LNCaP clone FGC (cell line): ENCODE data around the gene SELENBP1.

ENCODE experiments used
- DNase-seq: peaks from one replicate; pipeline ENCODE4 v3.0.0-alpha.2; 2011; ENCODE audit warnings: low read depth
- H3K4me3 ChIP-seq: 2 replicates; pipeline ENCODE4 v1.5.1; 2011; ENCODE audit warnings: mild to moderate bottlenecking, low read depth, low read length, control low read depth
- TF ChIP-seq, protein P1 (sequence below): IDR thresholded peaks from 2 replicates; pipeline ENCODE4 v1.5.1; 2012; ENCODE audit warnings: mild to moderate bottlenecking; ENCODE audit not compliant: control insufficient read depth, insufficient read depth; ENCODE audit errors: extremely low read depth

The SELENBP1 gene

DNA sequence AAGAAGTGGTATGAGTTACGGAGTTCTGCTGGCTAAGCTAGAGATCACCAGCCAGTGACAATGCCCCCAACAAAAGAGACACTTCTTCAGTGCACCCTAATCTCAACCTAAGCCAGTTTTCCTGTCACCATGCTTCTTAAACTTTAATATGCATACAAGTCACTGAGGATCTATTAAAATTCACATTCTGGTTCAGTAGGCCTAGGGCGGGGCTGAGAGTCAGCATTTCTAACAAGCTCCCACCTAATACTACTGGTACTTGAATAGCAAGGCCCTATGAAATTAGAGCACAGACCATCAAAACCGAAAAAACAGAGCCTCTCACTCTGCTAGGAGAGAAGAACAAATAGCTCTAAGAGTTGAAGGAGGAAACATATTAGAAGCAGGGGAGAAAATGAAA is 34.8 kb upstream of the SELENBP1 start:
- DNase-seq: no peak
- TF ChIP-seq, protein P1, sequence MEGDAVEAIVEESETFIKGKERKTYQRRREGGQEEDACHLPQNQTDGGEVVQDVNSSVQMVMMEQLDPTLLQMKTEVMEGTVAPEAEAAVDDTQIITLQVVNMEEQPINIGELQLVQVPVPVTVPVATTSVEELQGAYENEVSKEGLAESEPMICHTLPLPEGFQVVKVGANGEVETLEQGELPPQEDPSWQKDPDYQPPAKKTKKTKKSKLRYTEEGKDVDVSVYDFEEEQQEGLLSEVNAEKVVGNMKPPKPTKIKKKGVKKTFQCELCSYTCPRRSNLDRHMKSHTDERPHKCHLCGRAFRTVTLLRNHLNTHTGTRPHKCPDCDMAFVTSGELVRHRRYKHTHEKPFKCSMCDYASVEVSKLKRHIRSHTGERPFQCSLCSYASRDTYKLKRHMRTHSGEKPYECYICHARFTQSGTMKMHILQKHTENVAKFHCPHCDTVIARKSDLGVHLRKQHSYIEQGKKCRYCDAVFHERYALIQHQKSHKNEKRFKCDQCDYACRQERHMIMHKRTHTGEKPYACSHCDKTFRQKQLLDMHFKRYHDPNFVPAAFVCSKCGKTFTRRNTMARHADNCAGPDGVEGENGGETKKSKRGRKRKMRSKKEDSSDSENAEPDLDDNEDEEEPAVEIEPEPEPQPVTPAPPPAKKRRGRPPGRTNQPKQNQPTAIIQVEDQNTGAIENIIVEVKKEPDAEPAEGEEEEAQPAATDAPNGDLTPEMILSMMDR: no peak
- H3K4me3 ChIP-seq: no peak overlapping the region

DNA sequence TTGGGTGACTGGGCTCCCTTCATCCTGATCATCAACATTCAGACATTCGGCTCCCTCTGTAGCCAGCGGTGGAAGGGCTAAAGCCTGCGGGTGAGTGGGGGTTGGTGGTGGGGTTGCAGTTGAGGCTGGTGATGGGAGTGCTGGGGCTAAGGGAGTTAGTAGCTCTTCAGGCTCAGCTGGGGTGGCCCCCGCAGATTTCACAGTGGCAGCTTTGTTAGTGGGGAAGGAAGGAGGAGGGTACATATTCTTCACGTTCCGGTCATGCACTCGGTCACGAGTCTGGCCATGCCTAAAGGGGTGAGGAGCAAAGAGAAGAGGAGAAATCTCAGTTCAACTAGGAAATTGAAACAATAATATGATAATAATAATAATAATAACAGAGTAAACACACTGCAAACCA is 33.7 kb upstream of the SELENBP1 start:
- no peak for DNase-seq
- TF ChIP-seq, protein P1: no peak
- H3K4me3 ChIP-seq: no peak overlapping the region

DNA sequence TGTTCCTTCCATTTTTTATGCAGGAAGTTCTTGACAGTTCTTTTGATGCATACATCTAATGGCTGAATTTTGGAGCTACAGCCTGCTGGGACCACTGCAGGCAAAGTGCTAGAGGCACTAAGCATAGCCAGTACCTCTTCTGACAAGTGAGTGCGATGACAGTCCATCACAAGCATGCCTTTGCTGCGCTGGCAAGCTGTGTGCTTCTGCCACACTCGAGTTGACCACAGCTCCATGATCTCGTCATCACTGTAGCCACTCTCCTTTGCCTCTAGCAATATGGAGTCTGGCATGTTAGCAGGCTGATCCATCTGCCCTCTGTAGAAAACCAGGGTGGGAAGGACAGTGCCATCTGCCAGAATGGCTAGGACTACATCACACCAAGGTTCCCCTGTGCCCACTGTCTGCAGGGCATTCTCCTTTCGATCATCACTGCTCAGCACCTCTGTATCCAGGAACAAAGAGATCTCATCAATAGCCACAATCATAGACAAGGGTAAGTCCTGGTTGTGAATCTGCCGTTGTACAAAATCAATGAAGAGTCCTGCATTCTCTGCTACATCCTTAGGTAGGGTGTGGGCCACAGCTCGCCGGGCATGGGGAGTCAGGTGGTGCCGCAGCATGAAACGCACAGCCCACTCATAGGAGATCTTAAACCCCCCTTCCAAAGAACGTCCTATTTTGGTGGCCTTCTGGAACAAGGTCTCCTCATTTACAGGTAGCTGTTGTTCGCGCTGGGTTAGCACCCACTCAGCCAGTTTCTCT is 32.9 kb upstream of the SELENBP1 start:
- H3K4me3 ChIP-seq: no peak overlapping the region
- DNase-seq: no peak
- TF ChIP-seq, protein P1: no peak

DNA sequence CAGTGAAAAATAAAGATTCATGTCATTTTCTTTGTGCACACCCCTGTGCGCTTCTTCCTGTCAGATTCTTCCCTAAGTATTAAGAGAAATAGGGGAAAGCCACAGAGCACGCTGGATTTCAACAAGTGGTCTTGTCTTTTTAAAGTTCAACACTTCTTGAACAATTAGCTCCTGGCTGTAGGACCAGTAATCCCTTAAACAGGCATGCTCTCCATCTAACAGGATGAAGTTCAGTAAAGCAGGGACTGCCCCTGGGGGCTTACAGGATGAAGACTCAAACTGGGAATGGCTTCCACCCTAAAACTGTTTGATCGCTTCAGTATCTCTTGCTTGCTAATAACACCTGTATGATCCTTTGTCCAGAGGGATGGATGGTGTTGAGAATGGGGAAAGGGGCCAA is 31.1 kb upstream of the SELENBP1 start:
- DNase-seq: no peak
- H3K4me3 ChIP-seq: no peak overlapping the region
- TF ChIP-seq, protein P1: no peak

DNA sequence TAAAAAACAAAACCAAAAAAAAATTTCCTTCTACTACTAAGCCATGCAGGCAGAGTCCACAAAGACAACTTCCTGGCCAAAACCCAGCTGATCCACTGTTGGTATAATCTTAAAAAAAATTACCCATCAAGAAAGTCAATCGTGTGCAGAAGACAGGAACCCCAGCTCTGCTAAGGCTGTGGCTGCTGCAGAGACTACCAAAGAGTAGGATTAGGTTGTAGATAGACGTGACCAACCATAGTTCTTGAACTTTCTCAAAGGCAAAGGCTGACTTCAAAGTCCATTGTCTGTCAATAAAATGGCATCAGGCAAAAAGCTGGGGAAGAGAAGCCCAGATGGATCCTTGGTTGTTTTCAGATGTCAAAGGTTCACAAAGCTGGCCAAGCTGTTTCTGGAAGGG is 30.3 kb upstream of the SELENBP1 start:
- no peak for DNase-seq
- TF ChIP-seq, protein P1: no peak
- no peak overlapping the region for H3K4me3 ChIP-seq

DNA sequence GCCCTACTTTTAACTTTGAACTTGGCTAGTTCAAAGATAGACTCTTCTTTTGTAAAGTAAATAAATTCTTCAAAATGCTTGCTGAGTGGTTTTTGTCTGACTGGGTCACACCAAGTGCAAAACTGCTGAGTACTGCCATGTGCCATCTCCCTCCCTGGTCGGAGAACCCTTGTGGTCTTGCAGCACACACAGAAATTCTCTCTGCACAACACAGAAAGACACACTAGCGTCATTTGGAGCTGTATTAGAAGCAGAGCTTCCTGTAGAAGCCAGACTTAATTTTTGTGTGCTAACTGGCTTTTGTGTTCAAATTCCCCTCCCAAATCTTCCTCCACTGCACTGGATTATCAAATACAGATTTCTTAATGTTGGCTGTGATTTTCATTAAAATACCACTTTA is 29.4 kb upstream of the SELENBP1 start:
- no peak overlapping the region for H3K4me3 ChIP-seq
- TF ChIP-seq, protein P1: no peak
- no peak for DNase-seq
